K562 (cell line): Measurements from ENCODE around the gene RTN4. TPM values are rescaled to one million over a fixed set of nuclear protein-coding genes. Genes with fewer than 3 reads are reported as not detected.

Source experiments
- CAMTA2 ChIP-seq: fragments of 250-450 bp; sonication (Bioruptor Pico); conservative IDR thresholded peaks from 2 replicates; pipeline ENCODE4 v1.5.1; 2022
- GTF2F1 ChIP-seq: IDR thresholded peaks from 2 replicates; pipeline ENCODE4 v1.6.1; 2011; ENCODE audit warnings: low read depth, low read length, improper control_type of control experiment
- HDGF ChIP-seq: fragments of 450-650 bp; IDR thresholded peaks from 2 replicates; pipeline ENCODE4 v1.6.1; 2016
- HEY1 ChIP-seq: fragments of 250-450 bp; sonication (Bioruptor Pico); IDR thresholded peaks from 2 replicates; pipeline ENCODE4 v1.5.0; 2020; ENCODE audit warnings: mild to moderate bottlenecking, moderate library complexity, borderline replicate concordance
- KLF10 ChIP-seq: fragments of 250-450 bp; sonication (Bioruptor Pico); IDR thresholded peaks from 2 replicates; pipeline ENCODE4 v1.6.1; 2021; ENCODE audit warnings: matching md5 sums
- NFE2 ChIP-seq: IDR thresholded peaks from 2 replicates; pipeline ENCODE4 v1.6.1; 2014; ENCODE audit warnings: antibody characterized with exemption, low read depth
- TAF15 ChIP-seq: fragments of 200-400 bp; formaldehyde crosslinking; IDR thresholded peaks from 2 replicates; pipeline ENCODE4 v1.6.1; 2017; ENCODE audit warnings: mild to moderate bottlenecking, low read depth, low read length, moderate library complexity
- TCFL5 ChIP-seq: fragments of 250-450 bp; sonication (Bioruptor Pico); conservative IDR thresholded peaks from 2 replicates; pipeline ENCODE4 v1.6.1; 2021; ENCODE audit warnings: mild to moderate bottlenecking, moderate library complexity, matching md5 sums
- TEAD1 ChIP-seq, 2 experiments: fragments of 450-650 bp in 1 of 2; sonication (generic) in 1 of 2; formaldehyde crosslinking; IDR thresholded peaks; 2 replicates each; pipeline versions ENCODE4 v1.4.0 to v1.8.0; 2020 to 2022; ENCODE audit warnings: mild to moderate bottlenecking in 2 of 2, missing genetic modification reagents in 1 of 2
- THRAP3 ChIP-seq: fragments of 450-650 bp; IDR thresholded peaks from 2 replicates; pipeline ENCODE4 v1.6.1; 2016; ENCODE audit warnings: mild to moderate bottlenecking, inconsistent platforms, borderline replicate concordance
- ZNF134 ChIP-seq: fragments of 250-450 bp; sonication (Bioruptor Pico); conservative IDR thresholded peaks from 2 replicates; pipeline ENCODE4 v1.4.0; 2020
- ZNF143 ChIP-seq: sonication (generic); formaldehyde crosslinking; IDR thresholded peaks from 2 replicates; pipeline ENCODE4 v1.9.0; 2022; ENCODE audit warnings: mild to moderate bottlenecking, missing genetic modification reagents
- ZNF76 ChIP-seq: fragments of 250-450 bp; sonication (Bioruptor Pico); IDR thresholded peaks from 2 replicates; pipeline ENCODE4 v1.4.0; 2020; ENCODE audit warnings: mild to moderate bottlenecking, moderate library complexity, borderline replicate concordance
- ZSCAN32 ChIP-seq: fragments of 450-650 bp; formaldehyde crosslinking; IDR thresholded peaks from 2 replicates; pipeline ENCODE4 v1.4.0; 2020; ENCODE audit warnings: mild to moderate bottlenecking, moderate library complexity
- polyA plus RNA-seq, 8 experiments: library from polyadenylated mRNA; depleted of rRNA in 4 of 8; stranded (reverse) in 5 of 8; unstranded in 3 of 8; fragments of >200 nt; fragmentation: Nextera tagmentation in 2 of 8; fragmentation: Illumina TruSeq in 1 of 8; extraction: Ambion mirVana in 2 of 8; extraction: Trizol in 1 of 8; gene quantifications; 2 replicates each; pipeline versions ENCODE4 v1.2.1 to v1.2.3, GENCODE V29; 2011 to 2014; ENCODE audit warnings: inconsistent platforms in 1 of 8, missing spikeins in 1 of 8
- total RNA-seq, 7 experiments: library from RNA; depleted of rRNA in 6 of 7; stranded (reverse); fragments of >200 nt in 6 of 7; fragmentation: Illumina TruSeq in 2 of 7; extraction: Trizol in 2 of 7; gene quantifications; 2 replicates each; pipeline versions ENCODE4 v1.2.1 to v1.2.3, GENCODE V29; 2011 to 2021; ENCODE audit warnings: low replicate concordance in 1 of 7
- TF ChIP-seq, protein P1 (sequence below): fragments of 450-650 bp; IDR thresholded peaks from 2 replicates; pipeline ENCODE4 v1.6.1; 2016; ENCODE audit warnings: mild to moderate bottlenecking, moderate library complexity

RTN4 gene
- total and polyA plus RNA-seq, 9 of the 15 experiments (the other 6 are each of a cell fraction or from before 2014, with no cell fraction given) = 73.0 to 248 (median 116) TPM

- TF ChIP-seq, protein P1, sequence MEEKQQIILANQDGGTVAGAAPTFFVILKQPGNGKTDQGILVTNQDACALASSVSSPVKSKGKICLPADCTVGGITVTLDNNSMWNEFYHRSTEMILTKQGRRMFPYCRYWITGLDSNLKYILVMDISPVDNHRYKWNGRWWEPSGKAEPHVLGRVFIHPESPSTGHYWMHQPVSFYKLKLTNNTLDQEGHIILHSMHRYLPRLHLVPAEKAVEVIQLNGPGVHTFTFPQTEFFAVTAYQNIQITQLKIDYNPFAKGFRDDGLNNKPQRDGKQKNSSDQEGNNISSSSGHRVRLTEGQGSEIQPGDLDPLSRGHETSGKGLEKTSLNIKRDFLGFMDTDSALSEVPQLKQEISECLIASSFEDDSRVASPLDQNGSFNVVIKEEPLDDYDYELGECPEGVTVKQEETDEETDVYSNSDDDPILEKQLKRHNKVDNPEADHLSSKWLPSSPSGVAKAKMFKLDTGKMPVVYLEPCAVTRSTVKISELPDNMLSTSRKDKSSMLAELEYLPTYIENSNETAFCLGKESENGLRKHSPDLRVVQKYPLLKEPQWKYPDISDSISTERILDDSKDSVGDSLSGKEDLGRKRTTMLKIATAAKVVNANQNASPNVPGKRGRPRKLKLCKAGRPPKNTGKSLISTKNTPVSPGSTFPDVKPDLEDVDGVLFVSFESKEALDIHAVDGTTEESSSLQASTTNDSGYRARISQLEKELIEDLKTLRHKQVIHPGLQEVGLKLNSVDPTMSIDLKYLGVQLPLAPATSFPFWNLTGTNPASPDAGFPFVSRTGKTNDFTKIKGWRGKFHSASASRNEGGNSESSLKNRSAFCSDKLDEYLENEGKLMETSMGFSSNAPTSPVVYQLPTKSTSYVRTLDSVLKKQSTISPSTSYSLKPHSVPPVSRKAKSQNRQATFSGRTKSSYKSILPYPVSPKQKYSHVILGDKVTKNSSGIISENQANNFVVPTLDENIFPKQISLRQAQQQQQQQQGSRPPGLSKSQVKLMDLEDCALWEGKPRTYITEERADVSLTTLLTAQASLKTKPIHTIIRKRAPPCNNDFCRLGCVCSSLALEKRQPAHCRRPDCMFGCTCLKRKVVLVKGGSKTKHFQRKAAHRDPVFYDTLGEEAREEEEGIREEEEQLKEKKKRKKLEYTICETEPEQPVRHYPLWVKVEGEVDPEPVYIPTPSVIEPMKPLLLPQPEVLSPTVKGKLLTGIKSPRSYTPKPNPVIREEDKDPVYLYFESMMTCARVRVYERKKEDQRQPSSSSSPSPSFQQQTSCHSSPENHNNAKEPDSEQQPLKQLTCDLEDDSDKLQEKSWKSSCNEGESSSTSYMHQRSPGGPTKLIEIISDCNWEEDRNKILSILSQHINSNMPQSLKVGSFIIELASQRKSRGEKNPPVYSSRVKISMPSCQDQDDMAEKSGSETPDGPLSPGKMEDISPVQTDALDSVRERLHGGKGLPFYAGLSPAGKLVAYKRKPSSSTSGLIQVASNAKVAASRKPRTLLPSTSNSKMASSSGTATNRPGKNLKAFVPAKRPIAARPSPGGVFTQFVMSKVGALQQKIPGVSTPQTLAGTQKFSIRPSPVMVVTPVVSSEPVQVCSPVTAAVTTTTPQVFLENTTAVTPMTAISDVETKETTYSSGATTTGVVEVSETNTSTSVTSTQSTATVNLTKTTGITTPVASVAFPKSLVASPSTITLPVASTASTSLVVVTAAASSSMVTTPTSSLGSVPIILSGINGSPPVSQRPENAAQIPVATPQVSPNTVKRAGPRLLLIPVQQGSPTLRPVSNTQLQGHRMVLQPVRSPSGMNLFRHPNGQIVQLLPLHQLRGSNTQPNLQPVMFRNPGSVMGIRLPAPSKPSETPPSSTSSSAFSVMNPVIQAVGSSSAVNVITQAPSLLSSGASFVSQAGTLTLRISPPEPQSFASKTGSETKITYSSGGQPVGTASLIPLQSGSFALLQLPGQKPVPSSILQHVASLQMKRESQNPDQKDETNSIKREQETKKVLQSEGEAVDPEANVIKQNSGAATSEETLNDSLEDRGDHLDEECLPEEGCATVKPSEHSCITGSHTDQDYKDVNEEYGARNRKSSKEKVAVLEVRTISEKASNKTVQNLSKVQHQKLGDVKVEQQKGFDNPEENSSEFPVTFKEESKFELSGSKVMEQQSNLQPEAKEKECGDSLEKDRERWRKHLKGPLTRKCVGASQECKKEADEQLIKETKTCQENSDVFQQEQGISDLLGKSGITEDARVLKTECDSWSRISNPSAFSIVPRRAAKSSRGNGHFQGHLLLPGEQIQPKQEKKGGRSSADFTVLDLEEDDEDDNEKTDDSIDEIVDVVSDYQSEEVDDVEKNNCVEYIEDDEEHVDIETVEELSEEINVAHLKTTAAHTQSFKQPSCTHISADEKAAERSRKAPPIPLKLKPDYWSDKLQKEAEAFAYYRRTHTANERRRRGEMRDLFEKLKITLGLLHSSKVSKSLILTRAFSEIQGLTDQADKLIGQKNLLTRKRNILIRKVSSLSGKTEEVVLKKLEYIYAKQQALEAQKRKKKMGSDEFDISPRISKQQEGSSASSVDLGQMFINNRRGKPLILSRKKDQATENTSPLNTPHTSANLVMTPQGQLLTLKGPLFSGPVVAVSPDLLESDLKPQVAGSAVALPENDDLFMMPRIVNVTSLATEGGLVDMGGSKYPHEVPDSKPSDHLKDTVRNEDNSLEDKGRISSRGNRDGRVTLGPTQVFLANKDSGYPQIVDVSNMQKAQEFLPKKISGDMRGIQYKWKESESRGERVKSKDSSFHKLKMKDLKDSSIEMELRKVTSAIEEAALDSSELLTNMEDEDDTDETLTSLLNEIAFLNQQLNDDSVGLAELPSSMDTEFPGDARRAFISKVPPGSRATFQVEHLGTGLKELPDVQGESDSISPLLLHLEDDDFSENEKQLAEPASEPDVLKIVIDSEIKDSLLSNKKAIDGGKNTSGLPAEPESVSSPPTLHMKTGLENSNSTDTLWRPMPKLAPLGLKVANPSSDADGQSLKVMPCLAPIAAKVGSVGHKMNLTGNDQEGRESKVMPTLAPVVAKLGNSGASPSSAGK = peak; percentile 48
- TF ChIP-seq CAMTA2 (CRISPR knock-in tag) = no peak
- no peak for TF ChIP-seq HDGF
- TF ChIP-seq HEY1 (CRISPR knock-in tag) = no peak
- peak; percentile 51; the same call in 1 of the 2 replicates for TF ChIP-seq ZSCAN32 (CRISPR knock-in tag)
- TF ChIP-seq TAF15 = no peak
- 0 out of 2 replicates have a peak, but pooled peaks have one; percentile 27 for TF ChIP-seq NFE2
- no peak for TF ChIP-seq TEAD1 (CRISPR knock-in tag; IDR thresholded peaks at IDR 0.05)
- no peak for TF ChIP-seq TCFL5 (CRISPR knock-in tag)
- no peak for TF ChIP-seq ZNF76 (CRISPR knock-in tag)
- TF ChIP-seq THRAP3 = no peak
- no peak for TF ChIP-seq ZNF134 (CRISPR knock-in tag)
- no peak for TF ChIP-seq KLF10 (CRISPR knock-in tag)
- TF ChIP-seq ZNF143 (CRISPR knock-in tag) = no peak
- TF ChIP-seq GTF2F1 = no peak
These were observed 5.8 kb upstream of the RTN4 start (continued) for GRCh38 chr2:55056024-55056521.
